Hepatocyte (in vitro differentiated cells): ENCODE results near the gene WDR36. TPM values are rescaled to one million over a fixed set of nuclear protein-coding genes. Genes with fewer than 3 reads are reported as not detected.

Experiments
- DNase-seq: peaks from one replicate; pipeline ENCODE4 v3.0.0-alpha.2; 2016; ENCODE audit warnings: low spot score
- H2AFZ ChIP-seq: fragments of 200-600 bp; sonication (generic); 2 replicates; pipeline ENCODE4 v1.6.0; 2016; ENCODE audit warnings: antibody characterized with exemption, mild to moderate bottlenecking
- H3K27ac ChIP-seq: fragments of 200-600 bp; sonication (generic); 2 replicates; pipeline ENCODE4 v1.5.1; 2016; ENCODE audit warnings: mild to moderate bottlenecking
- H3K27me3 ChIP-seq: fragments of 200-600 bp; sonication (generic); 2 replicates; pipeline ENCODE4 v1.6.1; 2016
- H3K36me3 ChIP-seq: fragments of 200-600 bp; sonication (generic); replicated peaks from 2 replicates; pipeline ENCODE4 v1.5.1; 2016; ENCODE audit warnings: low read depth; ENCODE audit not compliant: insufficient read depth
- H3K4me1 ChIP-seq: fragments of 200-600 bp; sonication (generic); 2 replicates; pipeline ENCODE4 v1.5.1; 2016; ENCODE audit warnings: mild to moderate bottlenecking, moderate library complexity; ENCODE audit not compliant: insufficient read depth
- H3K4me2 ChIP-seq: fragments of 200-600 bp; sonication (generic); 2 replicates; pipeline ENCODE4 v1.6.0; 2016
- H3K4me3 ChIP-seq: fragments of 200-600 bp; sonication (generic); 2 replicates; pipeline ENCODE4 v1.5.1; 2016; ENCODE audit warnings: mild to moderate bottlenecking
- H3K79me2 ChIP-seq: fragments of 200-600 bp; sonication (generic); 2 replicates; pipeline ENCODE4 v1.6.0; 2017; ENCODE audit warnings: mild to moderate bottlenecking
- H3K9me2 ChIP-seq: fragments of 200-600 bp; sonication (generic); replicated peaks from 2 replicates; pipeline ENCODE4 v1.6.0; 2017; ENCODE audit warnings: mild to moderate bottlenecking; ENCODE audit not compliant: insufficient read depth
- H3K9me3 ChIP-seq: fragments of 200-600 bp; sonication (generic); 2 replicates; pipeline ENCODE4 v1.5.1; 2016; ENCODE audit warnings: low read depth, mild to moderate bottlenecking
- H4K20me1 ChIP-seq: fragments of 200-600 bp; sonication (generic); 2 replicates; pipeline ENCODE4 v1.6.0; 2016; ENCODE audit warnings: mild to moderate bottlenecking; ENCODE audit not compliant: insufficient read depth, poor library complexity, severe bottlenecking
- CTCF ChIP-seq: fragments of 200-600 bp; sonication (generic); IDR thresholded peaks from 2 replicates; pipeline ENCODE4 v1.5.1; 2016; ENCODE audit warnings: antibody characterized with exemption, mild to moderate bottlenecking; ENCODE audit not compliant: poor library complexity
- EZH2 ChIP-seq: fragments of 200-600 bp; sonication (generic); IDR thresholded peaks from 2 replicates; pipeline ENCODE4 v1.6.1; 2016; ENCODE audit warnings: antibody characterized with exemption, mild to moderate bottlenecking, borderline replicate concordance
- EZH2phosphoT487 ChIP-seq: fragments of 200-600 bp; sonication (generic); IDR thresholded peaks from one replicate; pipeline ENCODE4 v1.6.1; 2018; ENCODE audit warnings: antibody characterized with exemption, mild to moderate bottlenecking, low read depth, moderate library complexity; ENCODE audit not compliant: unreplicated experiment, severe bottlenecking
- WGBS: methylation state at CpG from one replicate; pipeline ENCODE4 v1.1.6; 2016; ENCODE audit warnings: low lambda C conversion rate; ENCODE audit errors: missing lambda C conversion rate; 5-methylcytosine and 5-hydroxymethylcytosine counted together
- polyA plus RNA-seq: library from polyadenylated mRNA; unstranded; fragments of >200 nt; fragmentation: Nextera tagmentation; extraction: Ambion mirVana; gene quantifications from 2 replicates; pipeline ENCODE4 v1.2.1, GENCODE V29; 2016
- total RNA-seq: library from RNA; depleted of rRNA; stranded (reverse); fragments of >200 nt; gene quantifications from 2 replicates; pipeline ENCODE4 v1.2.3, GENCODE V29; 2014

WDR36 gene
- total and polyA plus RNA-seq, 2 experiments from 2014 or later = 9.1 to 28.7 TPM

DNA sequence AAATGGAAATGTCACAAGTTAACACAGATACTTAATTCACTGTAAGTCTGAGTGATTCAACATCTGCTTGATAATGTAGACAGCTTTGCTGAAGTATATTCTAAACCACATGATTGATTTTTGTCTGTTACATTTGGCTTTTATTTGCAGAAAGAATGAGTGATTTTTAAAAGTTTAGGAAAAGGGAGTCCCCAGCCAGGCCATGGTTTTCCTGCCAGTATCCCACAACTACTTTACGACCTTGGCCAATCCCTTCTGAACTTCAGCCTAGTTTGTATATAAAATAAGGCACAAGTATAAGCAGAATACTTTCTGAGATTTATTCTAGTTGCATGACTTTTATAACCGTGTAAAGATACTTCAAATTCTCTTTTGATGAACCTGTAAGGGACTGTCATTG is 27.1 kb downstream of the WDR36 start:
- H3K9me2 ChIP-seq = no peaks in the 10 kb centered on the region
- H4K20me1 ChIP-seq = no peaks in the 10 kb centered on the region
- H3K27me3 ChIP-seq = no peaks in the 10 kb centered on the region
- no peaks in the 10 kb centered on the region for H3K4me1 ChIP-seq
- H3K4me3 ChIP-seq = no peak overlapping the region
- H3K27ac ChIP-seq = no peak overlapping the region
- TF ChIP-seq EZH2 = no peak
- TF ChIP-seq CTCF = no peak
- TF ChIP-seq EZH2phosphoT487 = no peak
- no peak overlapping the region for H2AFZ ChIP-seq
- no peak for DNase-seq
- no peaks in the 10 kb centered on the region for H3K79me2 ChIP-seq
- H3K4me2 ChIP-seq = no peak overlapping the region
- no peaks in the 10 kb centered on the region for H3K9me3 ChIP-seq
- 58% methylated on average over 2 of the region's 2 CpGs for WGBS
- H3K36me3 ChIP-seq = no peaks in the 10 kb centered on the region

- Histone ChIP-seq H4K20me1 (no peaks in the 10 kb centered on the region), H2AFZ (no peak overlapping the region), H3K4me2 (no peak overlapping the region), H3K9me3 (no peaks in the 10 kb centered on the region), H3K9me2 (no peaks in the 10 kb centered on the region), H3K4me1 (no peaks in the 10 kb centered on the region), H3K79me2 (no peaks in the 10 kb centered on the region), H3K36me3 (no peaks in the 10 kb centered on the region), H3K4me3 (no peak overlapping the region), H3K27ac (no peak overlapping the region), H3K27me3 (no peaks in the 10 kb centered on the region)
- TF ChIP-seq EZH2phosphoT487 = no peak
- TF ChIP-seq EZH2 = no peak
- 97% methylated on average over 2 of the region's 2 CpGs for WGBS
- no peak for DNase-seq
Observed at GRCh38 chr5:111119856-111120255, 27.7 kb downstream of the WDR36 start.

- no peaks in the 10 kb centered on the region for H3K4me1 ChIP-seq
- WGBS = 88% methylated on average over 2 of the region's 2 CpGs
- H3K27ac ChIP-seq = no peak overlapping the region
- H2AFZ ChIP-seq = no peak overlapping the region
- no peak overlapping the region for H3K4me3 ChIP-seq
- H3K27me3 ChIP-seq = no peaks in the 10 kb centered on the region
- H3K4me2 ChIP-seq = no peak overlapping the region
- no peaks in the 10 kb centered on the region for H3K9me2 ChIP-seq
- no peak for TF ChIP-seq CTCF
- no peak for TF ChIP-seq EZH2
- TF ChIP-seq EZH2phosphoT487 = no peak
- no peaks in the 10 kb centered on the region for H3K9me3 ChIP-seq
- no peaks in the 10 kb centered on the region for H3K36me3 ChIP-seq
- no peaks in the 10 kb centered on the region for H4K20me1 ChIP-seq
- DNase-seq = no peak
- H3K79me2 ChIP-seq = no peaks in the 10 kb centered on the region
Observed at GRCh38 chr5:111120911-111121310, 28.8 kb downstream of the WDR36 start.

- Histone ChIP-seq H3K27ac (no peak overlapping the region), H4K20me1 (no peaks in the 10 kb centered on the region), H2AFZ (no peak overlapping the region), H3K4me3 (no peak overlapping the region), H3K9me2 (no peaks in the 10 kb centered on the region), H3K36me3 (peaks cover 4% of the 10 kb centered on the region), H3K4me1 (no peaks in the 10 kb centered on the region), H3K9me3 (no peaks in the 10 kb centered on the region), H3K27me3 (no peaks in the 10 kb centered on the region), H3K4me2 (no peak overlapping the region), H3K79me2 (no peaks in the 10 kb centered on the region)
- TF ChIP-seq EZH2 (no peak), CTCF (no peak), EZH2phosphoT487 (no peak)
- DNase-seq = no peak
Observed at GRCh38 chr5:111121926-111122325, 29.8 kb downstream of the WDR36 start.
